ENCODE results near the gene FAM168B.
"Not testable (repeated sequence)": the region's sequence is repeated elsewhere in the genome, so short reads cannot be mapped to it uniquely, and the experiment has no call there.

FAM168B gene

GRCh38 chr2:131077182-131077846, 15.9 kb downstream of the FAM168B start:
- FAIRE-seq (no peak), DNase-seq (ENCODE audit: insufficient read length, low spot score) (no peak)
- TF ChIP-seq CTCF (IDR thresholded peaks at IDR 0.05; ENCODE audit: insufficient read depth, missing control alignments) = no peak

GRCh38 chr2:131076707-131077106, 16.6 kb downstream of the FAM168B start:
- DNase-seq (ENCODE audit: insufficient read length, low spot score) (no peak), FAIRE-seq (no peak)
- no peak for TF ChIP-seq CTCF (IDR thresholded peaks at IDR 0.05; ENCODE audit: insufficient read depth, missing control alignments)

GRCh38 chr2:131075578-131075977, 17.7 kb downstream of the FAM168B start:
- not testable (repeated sequence) for DNase-seq (ENCODE audit: insufficient read length, low spot score); FAIRE-seq

- not testable (repeated sequence) for DNase-seq (ENCODE audit: insufficient read length, low spot score); FAIRE-seq
Measured at GRCh38 chr2:131068172-131068571, 25.1 kb downstream of the FAM168B start.

GRCh38 chr2:131067465-131068125, 25.7 kb downstream of the FAM168B start:
- no peak for FAIRE-seq
- no peak for TF ChIP-seq CTCF (IDR thresholded peaks at IDR 0.05; ENCODE audit: insufficient read depth, missing control alignments)

GRCh38 chr2:131064589-131065512, 28.4 kb downstream of the FAM168B start:
- FAIRE-seq = no peak
- no peak for TF ChIP-seq CTCF (IDR thresholded peaks at IDR 0.05; ENCODE audit: insufficient read depth, missing control alignments)
- no peak for DNase-seq (ENCODE audit: insufficient read length, low spot score)

More at GRCh38 chr2:131067465-131068125, 25.7 kb downstream of the FAM168B start:
- no peak for DNase-seq (ENCODE audit: insufficient read length, low spot score)

GRCh38 chr2:131063501-131064283, 29.6 kb downstream of the FAM168B start:
- no peak for TF ChIP-seq CTCF (IDR thresholded peaks at IDR 0.05; ENCODE audit: insufficient read depth, missing control alignments)
- no peak for FAIRE-seq
- DNase-seq (ENCODE audit: insufficient read length, low spot score) = no peak

Data from D721Med (cell line).